GM23248 (cell line): Measurements from ENCODE around the gene GTF3A. TPM values are rescaled to one million over a fixed set of nuclear protein-coding genes. Genes with fewer than 3 reads are reported as not detected.

Experiments
- DNase-seq: peaks from one replicate; pipeline ENCODE4 v3.0.0-alpha.2; 2015
- H2AFZ ChIP-seq: fragments of 200-600 bp; sonication (generic); 2 replicates; pipeline ENCODE4 v1.6.1; 2016; ENCODE audit warnings: antibody characterized with exemption
- H3F3A ChIP-seq: fragments of 200-600 bp; sonication (generic); 2 replicates; pipeline ENCODE4 v1.6.1; 2016; ENCODE audit warnings: mild to moderate bottlenecking, antibody characterized with exemption, mixed run types; ENCODE audit not compliant: insufficient read depth
- H3K27ac ChIP-seq: fragments of 200-600 bp; sonication (generic); 2 replicates; pipeline ENCODE4 v1.5.1; 2016; ENCODE audit warnings: mild to moderate bottlenecking
- H3K27me3 ChIP-seq: fragments of 200-600 bp; sonication (generic); replicated peaks from 2 replicates; pipeline ENCODE4 v1.6.1; 2016; ENCODE audit warnings: mild to moderate bottlenecking; ENCODE audit not compliant: insufficient read depth
- H3K36me3 ChIP-seq: fragments of 200-600 bp; sonication (generic); 2 replicates; pipeline ENCODE4 v1.6.1; 2016; ENCODE audit warnings: low read depth, mild to moderate bottlenecking
- H3K4me1 ChIP-seq: fragments of 200-600 bp; sonication (generic); 2 replicates; pipeline ENCODE4 v1.6.1; 2016; ENCODE audit warnings: mild to moderate bottlenecking; ENCODE audit not compliant: insufficient read depth
- H3K4me2 ChIP-seq: fragments of 200-600 bp; sonication (generic); one replicate; pipeline ENCODE4 v1.6.1; 2016; ENCODE audit warnings: mild to moderate bottlenecking; ENCODE audit not compliant: unreplicated experiment
- H3K4me3 ChIP-seq: fragments of 200-600 bp; sonication (generic); 2 replicates; pipeline ENCODE4 v1.5.1; 2016; ENCODE audit warnings: mild to moderate bottlenecking
- H3K79me2 ChIP-seq: fragments of 200-600 bp; sonication (generic); 2 replicates; pipeline ENCODE4 v1.6.1; 2016; ENCODE audit warnings: mild to moderate bottlenecking; ENCODE audit not compliant: insufficient read depth
- H3K9ac ChIP-seq: fragments of 200-600 bp; sonication (generic); 2 replicates; pipeline ENCODE4 v1.6.1; 2016; ENCODE audit warnings: mild to moderate bottlenecking
- H3K9me2 ChIP-seq: fragments of 200-600 bp; sonication (generic); 2 replicates; pipeline ENCODE4 v1.6.1; 2016; ENCODE audit warnings: mixed run types, mild to moderate bottlenecking, moderate library complexity; ENCODE audit not compliant: insufficient read depth
- H3K9me3 ChIP-seq: fragments of 200-600 bp; sonication (generic); one replicate; pipeline ENCODE4 v1.6.1; 2017; ENCODE audit warnings: low read depth
- H4K20me1 ChIP-seq: fragments of 200-600 bp; sonication (generic); 2 replicates; pipeline ENCODE4 v1.6.0; 2016; ENCODE audit not compliant: insufficient read depth
- EZH2 ChIP-seq: fragments of 200-600 bp; sonication (generic); IDR thresholded peaks from 2 replicates; pipeline ENCODE4 v1.6.1; 2018; ENCODE audit warnings: antibody characterized with exemption, mild to moderate bottlenecking; ENCODE audit not compliant: insufficient read depth, poor library complexity, severe bottlenecking
- EZH2phosphoT487 ChIP-seq: fragments of 200-600 bp; sonication (generic); IDR thresholded peaks from 2 replicates; pipeline ENCODE4 v1.6.1; 2018; ENCODE audit warnings: antibody characterized with exemption, moderate library complexity, mild to moderate bottlenecking, low read depth; ENCODE audit not compliant: insufficient read depth
- WGBS, 2 experiments: methylation state at CpG; one replicate each; pipeline ENCODE4 v1.1.6; 2015 to 2017; ENCODE audit warnings: low lambda C conversion rate in 2 of 2, low coverage in 1 of 2; ENCODE audit errors: missing lambda C conversion rate in 2 of 2; 5-methylcytosine and 5-hydroxymethylcytosine counted together
- in situ Hi-C: fragments of 300-500 bp; cut with MboI; formaldehyde crosslinking; loops from 2 replicates; pipeline ENCODE4 v1.15.0; 2020
- polyA plus RNA-seq: library from polyadenylated mRNA; unstranded; fragments of >200 nt; fragmentation: Nextera tagmentation; extraction: Ambion mirVana; gene quantifications from 2 replicates; pipeline ENCODE4 v1.2.1, GENCODE V29; 2016
- total RNA-seq: library from RNA; depleted of rRNA; stranded (reverse); fragments of >200 nt; shearing (Covaris generic); gene quantifications from 2 replicates; pipeline ENCODE4 v1.2.3, GENCODE V29; 2014

GTF3A gene
- total and polyA plus RNA-seq, 2 experiments from 2014 or later, result 86.2 to 163 TPM

GRCh38 chr13:27415116-27415515 lies 9.3 kb upstream of the GTF3A start:
- Histone ChIP-seq H3F3A (no peaks in the 10 kb centered on the region), H3K4me3 (no peak overlapping the region), H3K4me1 (no peaks in the 10 kb centered on the region), H3K27me3 (peaks cover 43% of the 10 kb centered on the region), H3K79me2 (no peaks in the 10 kb centered on the region), H4K20me1 (no peaks in the 10 kb centered on the region), H3K9ac (no peak overlapping the region), H3K36me3 (no peaks in the 10 kb centered on the region), H3K27ac (no peak overlapping the region), H2AFZ (no peak overlapping the region), H3K9me3 (no peaks in the 10 kb centered on the region), H3K4me2 (no peak overlapping the region), H3K9me2 (no peaks in the 10 kb centered on the region)
- TF ChIP-seq EZH2phosphoT487 (no peak), EZH2 (no peak)
- DNase-seq, result no peak
- in situ Hi-C loops, result no loop called here
- WGBS, 2 experiments, result 63 to 76% methylated on average over 1 of the region's 1 CpG

GRCh38 chr13:27419328-27419727 lies 5.1 kb upstream of the GTF3A start:
- no peaks in the 10 kb centered on the region for H4K20me1 ChIP-seq
- DNase-seq, result peak; percentile 20

DNA sequence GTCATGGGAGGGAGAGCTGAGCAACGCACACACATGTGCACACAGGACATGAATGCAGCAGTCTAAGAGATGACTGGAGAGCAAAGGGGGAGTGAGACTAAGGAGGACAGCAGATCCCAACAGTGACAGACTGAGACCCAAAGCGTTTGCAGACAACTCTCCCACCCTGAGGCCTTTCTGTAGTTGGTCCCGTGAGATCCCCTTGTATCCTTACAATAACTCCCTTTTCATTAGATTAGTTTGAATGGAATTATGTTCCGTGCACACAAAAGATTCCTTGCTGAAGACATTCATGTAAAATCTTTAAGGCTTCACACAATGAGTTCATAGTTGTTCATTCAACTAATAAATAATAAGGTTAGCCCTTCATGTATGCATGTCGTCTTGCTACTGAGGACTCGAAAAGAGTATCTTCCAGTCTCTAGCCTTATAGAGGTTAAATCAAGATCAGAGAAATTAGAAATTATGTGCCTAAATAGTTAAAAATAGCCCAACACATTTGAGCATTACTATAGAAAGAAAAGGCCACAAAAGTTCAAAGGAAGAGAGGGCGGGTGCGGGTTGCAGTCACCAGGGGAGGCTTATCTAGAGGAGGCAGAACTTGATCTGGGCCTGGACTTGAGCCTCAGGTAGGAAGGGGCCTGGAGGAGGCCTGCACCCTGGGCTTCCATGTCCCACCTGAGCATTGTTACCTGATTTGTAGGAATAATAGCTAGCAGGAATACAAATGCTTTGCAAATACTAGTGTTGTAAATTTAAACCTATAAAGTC lies 3.1 kb upstream of the GTF3A start:
- H3K4me3 ChIP-seq, result no peak overlapping the region
- no peak overlapping the region; the same call in 1 of the 2 replicates for H2AFZ ChIP-seq
- no peaks in the 10 kb centered on the region for H3K27me3 ChIP-seq
- H3K9ac ChIP-seq, result no peak overlapping the region
- H3K27ac ChIP-seq, result no peak overlapping the region
- 72 to 74% methylated on average over 7 to 8 of the region's 8 CpGs for WGBS, 2 experiments
- H3K4me2 ChIP-seq, result no peak overlapping the region
- no peaks in the 10 kb centered on the region for H3K9me2 ChIP-seq
- in situ Hi-C loops, result no loop called here
- no peaks in the 10 kb centered on the region for H3K9me3 ChIP-seq
- peaks cover 15% of the 10 kb centered on the region for H3K4me1 ChIP-seq
- H3K79me2 ChIP-seq, result peaks cover 15% of the 10 kb centered on the region
- H3F3A ChIP-seq, result peaks cover 11% of the 10 kb centered on the region; the same call in 1 of the 2 replicates
- H3K36me3 ChIP-seq, result no peaks in the 10 kb centered on the region
- TF ChIP-seq EZH2, result no peak
- DNase-seq, result no peak
- no peaks in the 10 kb centered on the region for H4K20me1 ChIP-seq

More at GRCh38 chr13:27419328-27419727, 5.1 kb upstream of the GTF3A start:
- Histone ChIP-seq H3F3A (no peaks in the 10 kb centered on the region), H3K4me2 (no peak overlapping the region), H3K27ac (no peak overlapping the region), H3K4me1 (0 out of 2 replicates have a peak, but pooled peaks cover 4% of the 10 kb centered on the region), H2AFZ (no peak overlapping the region), H3K9ac (no peak overlapping the region), H3K4me3 (no peak overlapping the region), H3K36me3 (no peaks in the 10 kb centered on the region), H3K27me3 (peaks cover 10% of the 10 kb centered on the region), H3K9me2 (no peaks in the 10 kb centered on the region), H3K79me2 (no peaks in the 10 kb centered on the region), H3K9me3 (no peaks in the 10 kb centered on the region)
- in situ Hi-C loops, result no loop called here
- TF ChIP-seq EZH2phosphoT487 (no peak), EZH2 (no peak)
- WGBS, 2 experiments, result 61 to 65% methylated on average over 1 of the region's 1 CpG

- TF ChIP-seq EZH2, result no peak
- no peak for TF ChIP-seq EZH2phosphoT487
- H3K9me2 ChIP-seq, result no peaks in the 10 kb centered on the region
- H3K4me3 ChIP-seq, result no peak overlapping the region
- H3K27me3 ChIP-seq, result no peaks in the 10 kb centered on the region
- in situ Hi-C loops, result no loop called here
- H3F3A ChIP-seq, result peaks cover 12% of the 10 kb centered on the region; the same call in 1 of the 2 replicates
- DNase-seq, result peak; percentile 9
- H3K4me1 ChIP-seq, result peaks cover 30% of the 10 kb centered on the region
- no peak overlapping the region for H3K4me2 ChIP-seq
- WGBS, 2 experiments, result 37 to 43% methylated on average over 7 of the region's 7 CpGs
- peak overlapping the region; percentile 93; the same call in 1 of the 2 replicates for H2AFZ ChIP-seq
- peaks cover 36% of the 10 kb centered on the region for H3K79me2 ChIP-seq
- H4K20me1 ChIP-seq, result no peaks in the 10 kb centered on the region
- H3K36me3 ChIP-seq, result 0 out of 2 replicates have a peak, but pooled peaks cover 5% of the 10 kb centered on the region
- H3K9me3 ChIP-seq, result no peaks in the 10 kb centered on the region
- no peak overlapping the region for H3K9ac ChIP-seq
- H3K27ac ChIP-seq, result no peak overlapping the region
Measured at GRCh38 chr13:27423333-27423732, 1.1 kb upstream of the GTF3A start.
